Endodermal cell (in vitro differentiated cells): ENCODE data around the gene ARMC8. TPM values are rescaled to one million over a fixed set of nuclear protein-coding genes. Genes with fewer than 3 reads are reported as not detected.

Experiments used
- DNase-seq: peaks from one replicate; pipeline ENCODE4 v3.0.0-alpha.2; 2017
- H3K27ac ChIP-seq: 2 replicates; pipeline ENCODE4 v1.5.1; 2013; ENCODE audit warnings: mild to moderate bottlenecking, low read depth, low read length, moderate library complexity
- H3K27me3 ChIP-seq: 2 replicates; pipeline ENCODE4 v1.6.1; 2013; ENCODE audit warnings: mild to moderate bottlenecking, low read length, moderate library complexity; ENCODE audit not compliant: insufficient read depth, control insufficient read depth, poor library complexity, severe bottlenecking
- H3K36me3 ChIP-seq: 2 replicates; pipeline ENCODE4 v1.7.0; 2013; ENCODE audit warnings: mild to moderate bottlenecking, low read length, moderate library complexity; ENCODE audit not compliant: control insufficient read depth, insufficient read depth
- H3K4me1 ChIP-seq: one replicate; pipeline ENCODE4 v1.7.0; 2013; ENCODE audit warnings: low read length; ENCODE audit not compliant: control insufficient read depth, insufficient read depth
- H3K4me3 ChIP-seq: 2 replicates; pipeline ENCODE4 v1.5.1; 2013; ENCODE audit warnings: mild to moderate bottlenecking, low read length, moderate library complexity
- H3K9ac ChIP-seq: 2 replicates; pipeline ENCODE4 v1.6.1; 2013; ENCODE audit warnings: mild to moderate bottlenecking, low read length, moderate library complexity; ENCODE audit not compliant: poor library complexity, severe bottlenecking; ENCODE audit errors: extremely low read depth
- H3K9me3 ChIP-seq: 2 replicates; pipeline ENCODE4 v1.6.1; 2013; ENCODE audit warnings: mild to moderate bottlenecking, low read length, moderate library complexity; ENCODE audit not compliant: control insufficient read depth
- H3K27ac Mint-ChIP-seq: 2 replicates; pipeline ENCODE4 v1.8.0; 2020; ENCODE audit warnings: mixed read lengths
- H3K27me3 Mint-ChIP-seq: 2 replicates; pipeline ENCODE4 v1.8.0; 2021; ENCODE audit warnings: mild to moderate bottlenecking, mixed read lengths; ENCODE audit not compliant: insufficient read depth
- H3K36me3 Mint-ChIP-seq: 2 replicates; pipeline ENCODE4 v1.8.0; 2020; ENCODE audit warnings: low read depth, mixed read lengths
- H3K4me1 Mint-ChIP-seq: 2 replicates; pipeline ENCODE4 v1.8.0; 2020; ENCODE audit warnings: mixed read lengths
- H3K4me3 Mint-ChIP-seq: 2 replicates; pipeline ENCODE4 v1.8.0; 2020; ENCODE audit warnings: mild to moderate bottlenecking, moderate library complexity, mixed read lengths
- H3K9me3 Mint-ChIP-seq: 2 replicates; pipeline ENCODE4 v1.8.0; 2020; ENCODE audit warnings: mild to moderate bottlenecking, mixed read lengths
- CTCF ChIP-seq: fragments of 200-600 bp; sonication (generic); conservative IDR thresholded peaks from 2 replicates; pipeline ENCODE4 v1.5.0; 2021; ENCODE audit warnings: antibody characterized with exemption, mild to moderate bottlenecking
- WGBS, 2 experiments: methylation state at CpG; one replicate each; pipeline versions ENCODE4 v1.1.5 to v1.1.7; 2013; ENCODE audit warnings: missing lambda C conversion rate in 2 of 2, mixed read lengths in 1 of 2; ENCODE audit not compliant: insufficient coverage in 1 of 2, insufficient read length in 1 of 2; 5-methylcytosine and 5-hydroxymethylcytosine counted together
- total RNA-seq, 2 donors: library from RNA; stranded (reverse); fragmentation: NEBNext Ultra II Directional in 1 of 2; extraction: Animal tissue kit (Norgen Biotek cat#: 25700) in 1 of 2; gene quantifications; 2 replicates in 1 of 2; 3 replicates in 1 of 2; pipeline ENCODE4 v1.2.1, GENCODE V29; 2021

The ARMC8 gene
- total RNA-seq, 2 donors from 2014 or later: 58.6 to 60.4 TPM

GRCh38 chr3:138284957-138285477 is 97.9 kb downstream of the ARMC8 start:
- Histone ChIP-seq H3K27ac (no peak overlapping the region), H3K4me1 (no peaks in the 10 kb centered on the region), H3K9ac (no peak overlapping the region), H3K27me3 (no peaks in the 10 kb centered on the region), H3K9me3 (no peaks in the 10 kb centered on the region), H3K4me3 (no peak overlapping the region), H3K36me3 (peaks cover 58% of the 10 kb centered on the region)
- H3K36me3 Mint-ChIP-seq: peaks cover 25% of the 10 kb centered on the region
- no peaks in the 10 kb centered on the region for H3K27me3 Mint-ChIP-seq
- H3K9me3 Mint-ChIP-seq: no peaks in the 10 kb centered on the region
- TF ChIP-seq CTCF: peak; percentile 62
- 98 to 100% methylated on average over 2 of the region's 2 CpGs for WGBS, 2 experiments
- no peaks in the 10 kb centered on the region for H3K4me1 Mint-ChIP-seq
- DNase-seq: peak; percentile 50
- no peak overlapping the region for H3K27ac Mint-ChIP-seq
- H3K4me3 Mint-ChIP-seq: no peak overlapping the region

- no peak for TF ChIP-seq CTCF
- no peaks in the 10 kb centered on the region for H3K9me3 Mint-ChIP-seq
- Histone ChIP-seq H3K9ac (no peak overlapping the region), H3K36me3 (peaks cover 76% of the 10 kb centered on the region), H3K27me3 (no peaks in the 10 kb centered on the region), H3K9me3 (no peaks in the 10 kb centered on the region), H3K4me1 (no peaks in the 10 kb centered on the region), H3K4me3 (no peak overlapping the region), H3K27ac (no peak overlapping the region)
- no peaks in the 10 kb centered on the region for H3K4me1 Mint-ChIP-seq
- H3K27ac Mint-ChIP-seq: no peak overlapping the region
- no peak overlapping the region for H3K4me3 Mint-ChIP-seq
- 93 to 96% methylated on average over 2 of the region's 2 CpGs for WGBS, 2 experiments
- peaks cover 43% of the 10 kb centered on the region for H3K36me3 Mint-ChIP-seq
- no peaks in the 10 kb centered on the region for H3K27me3 Mint-ChIP-seq
- DNase-seq: no peak
Observed at GRCh38 chr3:138289260-138289659, 102.2 kb downstream of the ARMC8 start.

- Histone ChIP-seq H3K27me3 (no peaks in the 10 kb centered on the region), H3K27ac (no peak overlapping the region), H3K4me3 (no peak overlapping the region), H3K9ac (no peak overlapping the region), H3K9me3 (no peaks in the 10 kb centered on the region), H3K36me3 (peaks cover 81% of the 10 kb centered on the region), H3K4me1 (no peaks in the 10 kb centered on the region)
- Mint-ChIP-seq H3K4me3 (no peak overlapping the region), H3K9me3 (no peaks in the 10 kb centered on the region), H3K27me3 (no peaks in the 10 kb centered on the region), H3K36me3 (peaks cover 43% of the 10 kb centered on the region), H3K27ac (no peak overlapping the region), H3K4me1 (no peaks in the 10 kb centered on the region)
- no peak for DNase-seq
- WGBS, 2 experiments: 98 to 100% methylated on average over 3 of the region's 3 CpGs
- no peak for TF ChIP-seq CTCF
Observed at GRCh38 chr3:138289701-138290100, 102.6 kb downstream of the ARMC8 start.
